GM21723 (cell line): ENCODE data around the gene INO80.

Source experiments
- ATAC-seq: cut with Tn5 transposase; IDR thresholded peaks from one replicate; pipeline ENCODE4 v1.9.1; 2021; ENCODE audit warnings: mild to moderate bottlenecking, moderate library complexity; ENCODE audit not compliant: unreplicated experiment

The INO80 gene

DNA sequence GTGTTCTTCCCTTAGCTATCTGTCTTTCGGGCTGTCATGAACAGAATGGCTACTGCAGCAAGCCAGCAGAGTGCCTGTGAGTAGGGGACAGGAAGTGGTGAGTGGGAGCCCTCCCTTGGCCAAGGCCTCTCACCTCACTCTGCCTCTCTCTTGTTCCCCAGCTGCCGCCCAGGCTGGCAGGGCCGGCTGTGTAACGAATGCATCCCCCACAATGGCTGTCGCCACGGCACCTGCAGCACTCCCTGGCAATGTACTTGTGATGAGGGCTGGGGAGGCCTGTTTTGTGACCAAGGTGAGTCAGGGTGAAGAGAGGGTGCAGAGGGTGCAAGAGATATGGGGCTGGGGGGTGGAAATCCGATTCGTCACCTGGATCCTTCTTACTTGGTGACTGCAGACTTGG is 183.9 kb downstream of the INO80 start:
- ATAC-seq: no peak

DNA sequence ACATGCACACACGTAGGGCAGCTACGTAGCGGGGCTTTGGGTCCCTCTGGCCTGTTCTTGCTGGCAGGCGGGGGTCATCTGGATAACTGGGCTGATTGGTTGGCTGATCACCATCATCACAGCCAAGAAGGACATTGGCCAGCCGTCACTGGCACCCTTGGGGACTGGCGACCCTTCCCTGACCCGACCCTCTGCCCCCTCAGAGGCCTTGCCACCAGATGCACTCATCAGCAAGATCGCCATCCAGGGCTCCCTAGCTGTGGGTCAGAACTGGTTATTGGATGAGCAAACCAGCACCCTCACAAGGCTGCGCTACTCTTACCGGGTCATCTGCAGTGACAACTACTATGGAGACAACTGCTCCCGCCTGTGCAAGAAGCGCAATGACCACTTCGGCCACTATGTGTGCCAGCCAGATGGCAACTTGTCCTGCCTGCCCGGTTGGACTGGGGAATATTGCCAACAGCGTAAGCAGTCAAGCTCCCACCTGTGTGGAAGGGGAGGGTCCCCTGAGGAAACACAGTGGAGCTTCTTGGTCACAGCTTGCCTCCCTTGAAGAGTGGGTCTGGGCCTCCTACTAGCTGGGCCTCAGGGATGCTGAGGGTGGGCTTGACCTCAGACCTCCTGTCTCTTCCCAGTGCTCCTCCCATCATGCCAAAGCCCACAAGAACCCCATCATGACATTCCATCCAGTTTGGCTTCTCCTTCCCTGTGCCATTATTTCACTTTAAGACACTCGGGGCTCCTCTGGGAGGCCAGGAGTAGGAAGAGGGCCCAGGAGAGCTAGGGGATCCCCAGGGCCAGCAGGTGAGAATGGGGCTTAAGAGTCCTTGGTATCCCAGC is 184.6 kb downstream of the INO80 start:
- ATAC-seq: no peak

DNA sequence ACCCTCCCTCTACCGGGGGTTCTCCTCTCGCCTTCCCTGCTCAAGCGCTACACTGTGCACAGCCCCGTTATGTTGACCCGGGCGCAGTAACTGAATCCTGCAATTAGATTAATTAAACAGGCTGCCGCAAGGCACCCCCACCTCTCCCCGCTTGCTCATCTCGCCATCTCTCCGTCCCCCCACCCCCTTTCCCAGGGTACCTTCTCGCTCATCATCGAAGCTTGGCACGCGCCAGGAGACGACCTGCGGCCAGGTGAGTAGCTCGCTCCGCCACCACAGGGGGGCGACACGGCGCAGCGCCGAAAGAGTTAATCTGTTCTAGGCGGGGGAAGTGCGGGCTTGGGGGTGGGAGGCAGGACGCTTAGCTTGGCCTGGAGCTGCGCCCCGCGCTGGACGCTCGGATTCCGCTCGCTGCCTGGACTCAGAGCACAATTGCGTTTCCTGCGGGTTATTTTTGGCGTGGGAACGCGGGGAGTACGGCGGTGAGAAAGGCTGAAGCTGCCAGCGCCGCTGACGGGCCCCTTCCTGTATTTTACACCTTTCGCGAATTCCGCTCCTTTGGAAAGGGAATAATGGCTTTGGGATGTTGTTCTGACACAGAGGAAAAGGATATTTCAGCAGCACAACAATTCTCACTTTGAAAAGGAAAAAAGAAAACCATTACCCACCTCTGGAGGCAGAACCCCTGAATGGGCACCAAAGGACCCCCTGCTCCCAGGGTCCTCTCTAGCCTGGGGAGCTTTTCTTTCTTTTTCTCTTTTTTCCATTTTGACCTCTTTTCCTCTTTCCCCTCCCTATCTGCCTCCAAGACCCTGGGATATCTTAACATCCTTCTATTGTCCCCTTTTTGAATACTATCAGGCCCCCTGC is 185.4 kb downstream of the INO80 start:
- no peak for ATAC-seq

DNA sequence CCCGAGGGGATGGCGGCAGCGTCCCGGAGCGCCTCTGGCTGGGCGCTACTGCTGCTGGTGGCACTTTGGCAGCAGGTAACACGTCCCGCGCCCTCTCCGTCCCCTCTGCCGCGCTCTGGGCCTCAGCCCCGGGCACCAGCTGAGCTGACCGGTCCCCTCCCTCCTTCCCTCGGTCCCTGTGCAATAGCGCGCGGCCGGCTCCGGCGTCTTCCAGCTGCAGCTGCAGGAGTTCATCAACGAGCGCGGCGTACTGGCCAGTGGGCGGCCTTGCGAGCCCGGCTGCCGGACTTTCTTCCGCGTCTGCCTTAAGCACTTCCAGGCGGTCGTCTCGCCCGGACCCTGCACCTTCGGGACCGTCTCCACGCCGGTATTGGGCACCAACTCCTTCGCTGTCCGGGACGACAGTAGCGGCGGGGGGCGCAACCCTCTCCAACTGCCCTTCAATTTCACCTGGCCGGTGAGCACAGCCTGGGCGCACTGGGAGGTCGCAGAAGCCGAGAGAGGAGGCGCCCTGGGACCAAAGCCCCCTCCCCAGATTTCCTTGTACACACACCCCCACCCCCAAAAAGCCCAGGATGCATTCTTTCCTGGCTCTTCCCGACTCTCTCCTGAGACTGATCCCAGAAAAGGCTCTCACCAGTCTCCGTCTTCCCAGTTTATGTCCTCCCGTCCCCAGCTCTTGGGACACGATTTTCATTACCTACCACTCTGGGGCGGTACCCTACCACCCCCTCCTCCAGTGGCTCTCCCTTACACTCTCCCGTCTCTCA is 186.2 kb downstream of the INO80 start:
- ATAC-seq: no peak
